Measurements from ENCODE around the gene UTP14A.
A peak's percentile ranks its signal among the peaks of the same experiment; 100 is the strongest.

Gene UTP14A

DNA sequence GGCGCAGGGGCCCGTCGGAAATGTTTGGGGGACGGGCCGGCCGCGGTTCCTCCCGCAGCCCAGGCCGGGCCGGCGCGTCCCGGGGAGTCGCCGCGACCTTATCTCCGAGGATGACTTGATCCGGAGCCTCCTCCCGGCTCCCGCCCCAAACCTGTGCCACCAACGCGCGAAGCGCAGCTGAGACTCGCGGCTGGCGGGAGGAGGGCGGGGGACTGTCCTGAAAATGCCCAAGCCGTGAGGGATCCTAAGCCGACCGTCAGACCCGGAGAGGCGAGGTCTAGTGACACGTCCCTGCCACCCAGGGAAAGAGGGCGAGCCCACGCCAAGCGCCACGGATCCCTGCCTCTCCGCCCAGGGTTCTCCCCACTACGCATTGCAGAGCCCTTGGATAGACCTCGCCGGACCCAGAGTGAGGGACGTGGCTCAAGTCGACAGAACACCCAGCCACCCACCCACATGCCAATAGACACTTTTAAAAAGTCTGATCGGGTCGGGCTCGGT lies 26.9 kb downstream of the UTP14A start:
- no peak for DNase-seq (ENCODE audit: low read depth)
- peak overlapping the region; percentile 4 for H3K4me3 ChIP-seq (ENCODE audit: control insufficient read depth, low read depth, low read length)

GRCh38 chrX:129933700-129934099 lies 27.7 kb downstream of the UTP14A start:
- no peak for DNase-seq (ENCODE audit: low read depth)
- TF ChIP-seq CTCF (conservative IDR thresholded peaks at IDR 0.05; ENCODE audit: control insufficient read depth, insufficient read depth, low read depth, low read length): no peak
- no peak overlapping the region for H3K4me3 ChIP-seq (ENCODE audit: control insufficient read depth, low read depth, low read length)

More for the DNA sequence above, 26.9 kb downstream of the UTP14A start:
- no peak for TF ChIP-seq CTCF (conservative IDR thresholded peaks at IDR 0.05; ENCODE audit: control insufficient read depth, insufficient read depth, low read depth, low read length)

GRCh38 chrX:129934461-129934860 lies 28.5 kb downstream of the UTP14A start:
- no peak for DNase-seq (ENCODE audit: low read depth)
- no peak for TF ChIP-seq CTCF (conservative IDR thresholded peaks at IDR 0.05; ENCODE audit: control insufficient read depth, insufficient read depth, low read depth, low read length)
- H3K4me3 ChIP-seq (ENCODE audit: control insufficient read depth, low read depth, low read length): no peak overlapping the region

GRCh38 chrX:129934952-129935351 lies 29.0 kb downstream of the UTP14A start:
- no peak for DNase-seq (ENCODE audit: low read depth)
- H3K4me3 ChIP-seq (ENCODE audit: control insufficient read depth, low read depth, low read length): no peak overlapping the region
- TF ChIP-seq CTCF (conservative IDR thresholded peaks at IDR 0.05; ENCODE audit: control insufficient read depth, insufficient read depth, low read depth, low read length): no peak

- TF ChIP-seq CTCF (conservative IDR thresholded peaks at IDR 0.05; ENCODE audit: control insufficient read depth, insufficient read depth, low read depth, low read length): no peak
- no peak for DNase-seq (ENCODE audit: low read depth)
- no peak overlapping the region for H3K4me3 ChIP-seq (ENCODE audit: control insufficient read depth, low read depth, low read length)
These were observed 32.1 kb downstream of the UTP14A start for GRCh38 chrX:129938081-129938480.

DNA sequence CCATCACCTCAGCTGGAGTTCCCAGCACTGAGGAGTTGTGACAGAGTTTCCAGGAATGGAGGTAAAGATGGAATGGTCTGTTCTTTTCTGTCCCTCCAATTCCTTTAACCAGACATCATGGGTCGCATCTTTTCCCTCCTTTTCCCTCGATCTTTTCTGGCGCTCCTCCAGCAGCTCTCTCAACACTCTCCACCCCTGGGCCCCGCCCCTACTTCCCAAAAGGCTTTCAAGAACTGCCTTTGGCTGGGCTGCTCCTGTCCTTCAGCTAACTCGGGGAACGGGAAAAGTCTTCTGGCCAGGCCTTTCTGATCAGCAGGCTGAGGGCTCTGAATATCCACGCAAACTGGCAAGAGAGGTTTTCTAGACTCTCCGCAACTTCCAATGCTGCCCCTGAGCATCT lies 34.0 kb downstream of the UTP14A start:
- no peak for DNase-seq (ENCODE audit: low read depth)
- TF ChIP-seq CTCF (conservative IDR thresholded peaks at IDR 0.05; ENCODE audit: control insufficient read depth, insufficient read depth, low read depth, low read length): no peak
- no peak overlapping the region for H3K4me3 ChIP-seq (ENCODE audit: control insufficient read depth, low read depth, low read length)

- no peak overlapping the region for H3K4me3 ChIP-seq (ENCODE audit: control insufficient read depth, low read depth, low read length)
- no peak for TF ChIP-seq CTCF (conservative IDR thresholded peaks at IDR 0.05; ENCODE audit: control insufficient read depth, insufficient read depth, low read depth, low read length)
- no peak for DNase-seq (ENCODE audit: low read depth)
These were observed 34.8 kb downstream of the UTP14A start for GRCh38 chrX:129940721-129941120.

Data from fibroblast of mammary gland (primary cell).